ENCODE results near the gene GRHL1. TPM values are rescaled to one million over a fixed set of nuclear protein-coding genes. Genes with fewer than 3 reads are reported as not detected.

The GRHL1 gene
- total RNA-seq, 1 experiment from 2014 or later: 10.3 TPM

DNA sequence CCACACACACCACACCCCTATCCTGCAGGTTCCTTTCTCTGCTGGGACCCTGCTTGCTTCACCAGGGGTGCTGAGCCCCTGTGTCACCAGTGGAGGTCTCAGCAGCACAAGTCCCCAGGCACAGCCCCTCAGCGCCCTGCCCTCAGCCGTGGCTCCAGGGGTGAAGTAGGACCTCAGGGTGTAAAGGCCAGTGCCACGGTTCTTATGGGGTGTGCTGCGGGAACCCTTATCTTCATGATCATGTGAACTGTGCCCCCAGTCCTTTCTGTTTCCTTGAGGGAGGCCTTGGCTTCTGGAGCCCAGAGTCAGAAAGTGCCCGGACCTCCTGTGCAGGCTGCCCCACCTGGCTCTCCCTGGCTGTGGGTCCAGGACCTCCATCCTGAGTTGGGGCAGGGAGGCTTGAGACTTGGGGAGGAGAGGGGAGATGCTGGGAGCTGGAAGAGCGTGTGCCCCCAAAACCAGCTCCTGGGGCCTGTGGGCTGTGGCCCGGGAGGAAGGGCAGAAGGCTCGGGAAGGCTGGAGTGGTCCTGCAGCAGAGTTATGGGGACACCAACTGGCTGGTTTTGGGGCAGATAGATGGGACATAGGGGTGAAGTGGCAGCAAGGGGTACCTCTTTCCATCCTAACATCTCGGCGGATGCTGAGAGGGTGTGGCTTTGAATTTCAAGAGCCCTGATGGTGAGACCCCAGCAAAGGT is 71.6 kb downstream of the GRHL1 start:
- ChIA-PET CTCF (interaction anchor here (1.5 kb wide), 1 partner anchor 39 kb away, joined by 11 read pairs; no protein-coding TSS in a partner anchor), POLR2A (ENCODE audit: unreplicated experiment) (no interaction called here)
- ATAC-seq (peak; percentile 40; the same call in 1 of the 2 replicates), DNase-seq (no peak)
- H3K4me3 ChIP-seq (ENCODE audit: low read length): no peak overlapping the region
- no peak overlapping the region for H3K27ac ChIP-seq (ENCODE audit: low read length)
- no peak for TF ChIP-seq EZH2 (IDR thresholded peaks at IDR 0.05; ENCODE audit: low read length, unreplicated experiment)
- TF ChIP-seq EZH2phosphoT487 (IDR thresholded peaks at IDR 0.05; ENCODE audit: borderline replicate concordance, low read length): no peak
- TF ChIP-seq, protein P1, sequence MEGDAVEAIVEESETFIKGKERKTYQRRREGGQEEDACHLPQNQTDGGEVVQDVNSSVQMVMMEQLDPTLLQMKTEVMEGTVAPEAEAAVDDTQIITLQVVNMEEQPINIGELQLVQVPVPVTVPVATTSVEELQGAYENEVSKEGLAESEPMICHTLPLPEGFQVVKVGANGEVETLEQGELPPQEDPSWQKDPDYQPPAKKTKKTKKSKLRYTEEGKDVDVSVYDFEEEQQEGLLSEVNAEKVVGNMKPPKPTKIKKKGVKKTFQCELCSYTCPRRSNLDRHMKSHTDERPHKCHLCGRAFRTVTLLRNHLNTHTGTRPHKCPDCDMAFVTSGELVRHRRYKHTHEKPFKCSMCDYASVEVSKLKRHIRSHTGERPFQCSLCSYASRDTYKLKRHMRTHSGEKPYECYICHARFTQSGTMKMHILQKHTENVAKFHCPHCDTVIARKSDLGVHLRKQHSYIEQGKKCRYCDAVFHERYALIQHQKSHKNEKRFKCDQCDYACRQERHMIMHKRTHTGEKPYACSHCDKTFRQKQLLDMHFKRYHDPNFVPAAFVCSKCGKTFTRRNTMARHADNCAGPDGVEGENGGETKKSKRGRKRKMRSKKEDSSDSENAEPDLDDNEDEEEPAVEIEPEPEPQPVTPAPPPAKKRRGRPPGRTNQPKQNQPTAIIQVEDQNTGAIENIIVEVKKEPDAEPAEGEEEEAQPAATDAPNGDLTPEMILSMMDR (conservative IDR thresholded peaks at IDR 0.05; ENCODE audit: low read depth, low read length): no peak
- H3K79me2 ChIP-seq (ENCODE audit: low read length): no peaks in the 10 kb centered on the region
- no peaks in the 10 kb centered on the region for H4K20me1 ChIP-seq (ENCODE audit: low read length)
- no peak overlapping the region for H3K9ac ChIP-seq (ENCODE audit: low read length)
- H3K4me2 ChIP-seq (ENCODE audit: low read length): no peak overlapping the region
- no TSS peak for BruUV-seq (replicated peaks)
- no peaks in the 10 kb centered on the region for H3F3A ChIP-seq (ENCODE audit: low read length, unreplicated experiment)
- intact Hi-C loops (cut with micrococcal nuclease): no loop called here
- no peaks in the 10 kb centered on the region for H3K9me2 ChIP-seq (replicated peaks; ENCODE audit: low read length)
- H3K9me3 ChIP-seq (ENCODE audit: low read length): no peaks in the 10 kb centered on the region
- no peaks in the 10 kb centered on the region for H3K27me3 ChIP-seq (ENCODE audit: low read length)
- no peaks in the 10 kb centered on the region for H3K36me3 ChIP-seq (ENCODE audit: low read depth, low read length)
- H3K4me1 ChIP-seq (ENCODE audit: insufficient read depth, low read length): no peaks in the 10 kb centered on the region
- no peak overlapping the region for H2AFZ ChIP-seq (ENCODE audit: low read length)

DNA sequence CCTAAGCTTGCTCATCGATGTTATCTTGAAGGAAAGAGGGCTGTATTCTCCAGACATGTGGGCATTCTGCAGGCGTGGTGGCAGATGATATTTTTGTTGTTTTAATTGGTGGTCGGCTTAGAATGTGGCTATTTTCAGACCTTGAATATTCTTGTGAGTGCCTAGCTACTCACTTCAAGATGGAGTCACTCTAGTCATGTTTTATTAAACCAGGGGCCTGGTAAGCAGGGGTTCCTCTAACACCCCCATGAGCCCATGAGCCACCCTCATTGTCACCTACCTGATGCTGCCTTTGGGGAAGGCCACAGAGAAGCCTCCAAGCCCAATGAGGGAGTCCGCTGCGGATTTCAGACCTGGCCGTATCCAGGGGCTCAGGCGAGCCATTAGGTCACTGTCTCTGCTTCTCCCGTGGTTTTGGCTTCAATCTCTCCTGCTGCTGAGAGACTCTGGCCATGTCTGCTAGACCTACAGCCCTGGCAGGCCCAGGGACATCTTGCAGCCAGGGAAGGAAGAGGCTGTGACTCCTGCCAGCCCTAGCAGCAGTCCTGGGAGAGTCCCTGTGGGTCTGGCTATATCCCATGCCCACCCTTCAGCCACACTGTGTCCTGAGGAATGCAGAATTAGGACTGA is 75.6 kb downstream of the GRHL1 start:
- no peaks in the 10 kb centered on the region for H3K9me3 ChIP-seq (ENCODE audit: low read length)
- no peaks in the 10 kb centered on the region for H3K4me1 ChIP-seq (ENCODE audit: insufficient read depth, low read length)
- intact Hi-C loops (cut with micrococcal nuclease): no loop called here
- H3K4me2 ChIP-seq (ENCODE audit: low read length): no peak overlapping the region
- H3K27me3 ChIP-seq (ENCODE audit: low read length): no peaks in the 10 kb centered on the region
- no peaks in the 10 kb centered on the region for H3K79me2 ChIP-seq (ENCODE audit: low read length)
- no peak overlapping the region for H3K4me3 ChIP-seq (ENCODE audit: low read length)
- no peak overlapping the region for H3K27ac ChIP-seq (ENCODE audit: low read length)
- H2AFZ ChIP-seq (ENCODE audit: low read length): no peak overlapping the region
- no peaks in the 10 kb centered on the region for H4K20me1 ChIP-seq (ENCODE audit: low read length)
- H3F3A ChIP-seq (ENCODE audit: low read length, unreplicated experiment): no peaks in the 10 kb centered on the region
- H3K9me2 ChIP-seq (replicated peaks; ENCODE audit: low read length): no peaks in the 10 kb centered on the region
- no peak for DNase-seq
- TF ChIP-seq EZH2phosphoT487 (IDR thresholded peaks at IDR 0.05; ENCODE audit: borderline replicate concordance, low read length) (no peak), EZH2 (IDR thresholded peaks at IDR 0.05; ENCODE audit: low read length, unreplicated experiment) (no peak)
- TF ChIP-seq, protein P1 (conservative IDR thresholded peaks at IDR 0.05; ENCODE audit: low read depth, low read length): no peak
- no peak overlapping the region for H3K9ac ChIP-seq (ENCODE audit: low read length)
- no peak for ATAC-seq
- no TSS peak for BruUV-seq (replicated peaks)
- POLR2A ChIA-PET (ENCODE audit: unreplicated experiment): no interaction called here
- CTCF ChIA-PET: no interaction called here
- no peaks in the 10 kb centered on the region for H3K36me3 ChIP-seq (ENCODE audit: low read depth, low read length)

Data from PC-3 (cell line).